Measurements from ENCODE around the gene PGAM2.

PGAM2 gene

GRCh38 chr7:44063894-44064651 is 1.3 kb downstream of the PGAM2 start:
- TF ChIP-seq, protein P1, sequence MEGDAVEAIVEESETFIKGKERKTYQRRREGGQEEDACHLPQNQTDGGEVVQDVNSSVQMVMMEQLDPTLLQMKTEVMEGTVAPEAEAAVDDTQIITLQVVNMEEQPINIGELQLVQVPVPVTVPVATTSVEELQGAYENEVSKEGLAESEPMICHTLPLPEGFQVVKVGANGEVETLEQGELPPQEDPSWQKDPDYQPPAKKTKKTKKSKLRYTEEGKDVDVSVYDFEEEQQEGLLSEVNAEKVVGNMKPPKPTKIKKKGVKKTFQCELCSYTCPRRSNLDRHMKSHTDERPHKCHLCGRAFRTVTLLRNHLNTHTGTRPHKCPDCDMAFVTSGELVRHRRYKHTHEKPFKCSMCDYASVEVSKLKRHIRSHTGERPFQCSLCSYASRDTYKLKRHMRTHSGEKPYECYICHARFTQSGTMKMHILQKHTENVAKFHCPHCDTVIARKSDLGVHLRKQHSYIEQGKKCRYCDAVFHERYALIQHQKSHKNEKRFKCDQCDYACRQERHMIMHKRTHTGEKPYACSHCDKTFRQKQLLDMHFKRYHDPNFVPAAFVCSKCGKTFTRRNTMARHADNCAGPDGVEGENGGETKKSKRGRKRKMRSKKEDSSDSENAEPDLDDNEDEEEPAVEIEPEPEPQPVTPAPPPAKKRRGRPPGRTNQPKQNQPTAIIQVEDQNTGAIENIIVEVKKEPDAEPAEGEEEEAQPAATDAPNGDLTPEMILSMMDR (IDR thresholded peaks at IDR 0.05), result no peak

GRCh38 chr7:44063547-44063893 is 1.8 kb downstream of the PGAM2 start:
- TF ChIP-seq, protein P1 (IDR thresholded peaks at IDR 0.05), result no peak

- TF ChIP-seq, protein P1 (IDR thresholded peaks at IDR 0.05), result no peak
These were observed 2.5 kb downstream of the PGAM2 start for GRCh38 chr7:44062903-44063295.

DNA sequence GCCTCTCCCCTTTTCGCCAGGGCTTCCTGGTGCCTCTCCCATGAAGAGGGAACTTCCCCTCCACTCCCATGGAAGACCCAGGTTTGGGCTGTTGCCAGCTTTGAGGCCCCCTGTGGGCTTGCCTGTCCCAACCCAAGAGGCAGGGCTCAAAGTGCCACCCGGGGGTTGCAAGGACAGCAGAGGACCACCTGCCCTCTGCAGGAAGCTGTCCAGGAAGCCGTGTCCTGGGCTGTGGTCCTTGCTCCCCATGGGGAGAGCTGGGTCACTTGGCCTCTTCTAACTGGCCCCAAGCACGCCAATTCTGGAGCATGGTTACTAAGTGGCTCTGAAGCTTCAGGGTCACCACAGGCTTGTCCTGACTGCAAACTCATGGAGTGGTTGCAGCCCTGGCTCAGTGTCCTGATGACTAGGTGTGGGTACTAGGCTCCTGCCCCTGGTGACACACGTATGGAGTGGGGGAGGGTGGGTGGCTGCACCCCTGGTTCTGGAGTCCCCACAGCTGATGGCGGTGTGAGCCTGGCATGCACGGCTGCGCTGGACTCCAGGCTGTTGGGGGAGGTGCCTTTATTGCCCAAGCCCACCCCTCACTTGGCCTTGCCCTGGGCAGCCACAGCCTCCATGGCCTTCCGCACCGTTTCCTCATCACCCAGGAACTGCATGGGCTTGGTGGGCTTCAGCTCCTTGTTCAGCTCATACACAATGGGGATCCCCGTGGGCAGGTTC is 3.0 kb downstream of the PGAM2 start:
- TF ChIP-seq, protein P1 (IDR thresholded peaks at IDR 0.05), result no peak

GRCh38 chr7:44061645-44062179 is 3.7 kb downstream of the PGAM2 start:
- TF ChIP-seq, protein P1 (IDR thresholded peaks at IDR 0.05), result no peak

DNA sequence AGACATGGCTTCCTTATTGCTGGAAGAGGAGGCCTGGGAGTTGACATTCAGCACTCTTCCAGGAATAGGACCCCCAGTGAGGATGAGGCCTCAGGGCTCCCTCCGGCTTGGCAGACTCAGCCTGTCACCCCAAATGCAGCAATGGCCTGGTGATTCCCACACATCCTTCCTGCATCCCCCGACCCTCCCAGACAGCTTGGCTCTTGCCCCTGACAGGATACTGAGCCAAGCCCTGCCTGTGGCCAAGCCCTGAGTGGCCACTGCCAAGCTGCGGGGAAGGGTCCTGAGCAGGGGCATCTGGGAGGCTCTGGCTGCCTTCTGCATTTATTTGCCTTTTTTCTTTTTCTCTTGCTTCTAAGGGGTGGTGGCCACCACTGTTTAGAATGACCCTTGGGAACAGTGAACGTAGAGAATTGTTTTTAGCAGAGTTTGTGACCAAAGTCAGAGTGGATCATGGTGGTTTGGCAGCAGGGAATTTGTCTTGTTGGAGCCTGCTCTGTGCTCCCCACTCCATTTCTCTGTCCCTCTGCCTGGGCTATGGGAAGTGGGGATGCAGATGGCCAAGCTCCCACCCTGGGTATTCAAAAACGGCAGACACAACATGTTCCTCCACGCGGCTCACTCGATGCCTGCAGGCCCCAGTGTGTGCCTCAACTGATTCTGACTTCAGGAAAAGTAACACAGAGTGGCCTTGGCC is 4.3 kb downstream of the PGAM2 start:
- TF ChIP-seq, protein P1 (IDR thresholded peaks at IDR 0.05), result no peak

- TF ChIP-seq, protein P1 (IDR thresholded peaks at IDR 0.05), result no peak
These were observed 5.0 kb downstream of the PGAM2 start for GRCh38 chr7:44060091-44060947.

Measured in LNCAP (cell line).